GM12865 (cell line): ENCODE data around the gene TSPAN14.
"Not testable (repeated sequence)": the region's sequence is repeated elsewhere in the genome, so short reads cannot be mapped to it uniquely, and the experiment has no call there.

Experiments used
- DNase-seq: peaks from one replicate; pipeline ENCODE4 v3.0.0; 2010; ENCODE audit warnings: low read depth
- H3K4me3 ChIP-seq: 2 replicates; pipeline ENCODE4 v1.5.1; 2011; ENCODE audit warnings: mild to moderate bottlenecking, low read depth, low read length, control low read depth
- TF ChIP-seq, protein P1 (sequence below): IDR thresholded peaks from 2 replicates; pipeline ENCODE4 v1.5.1; 2011; ENCODE audit warnings: low read length, control low read depth, low read depth, inconsistent platforms; ENCODE audit not compliant: insufficient read depth; ENCODE audit errors: missing control alignments

The TSPAN14 gene

DNA sequence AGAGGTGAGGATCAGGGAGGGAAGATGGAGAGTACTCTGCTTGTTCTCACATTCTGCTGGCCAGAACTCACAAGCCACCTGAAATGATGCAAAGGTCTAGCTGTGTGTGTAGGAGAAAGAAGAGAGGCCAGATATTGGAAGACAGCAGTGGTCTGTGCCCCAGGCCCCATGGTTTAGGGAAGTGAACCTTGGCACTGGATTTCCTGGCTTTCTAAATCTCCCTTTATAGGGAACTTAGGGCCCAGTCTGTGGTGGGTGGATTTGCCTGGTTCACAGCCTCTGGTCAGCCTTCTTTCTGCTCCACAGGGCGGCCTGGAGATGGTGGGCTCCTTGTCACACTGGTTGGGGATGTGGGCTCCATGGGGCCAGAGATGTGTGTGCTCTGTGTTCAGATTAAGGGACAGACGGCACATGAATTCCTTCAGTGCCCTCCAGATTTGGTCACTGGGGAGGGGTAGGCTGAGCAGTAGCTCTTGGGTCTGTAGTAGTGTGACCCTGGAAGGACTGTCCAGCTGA lies 74.1 kb downstream of the TSPAN14 start:
- no peak overlapping the region for H3K4me3 ChIP-seq
- TF ChIP-seq, protein P1, sequence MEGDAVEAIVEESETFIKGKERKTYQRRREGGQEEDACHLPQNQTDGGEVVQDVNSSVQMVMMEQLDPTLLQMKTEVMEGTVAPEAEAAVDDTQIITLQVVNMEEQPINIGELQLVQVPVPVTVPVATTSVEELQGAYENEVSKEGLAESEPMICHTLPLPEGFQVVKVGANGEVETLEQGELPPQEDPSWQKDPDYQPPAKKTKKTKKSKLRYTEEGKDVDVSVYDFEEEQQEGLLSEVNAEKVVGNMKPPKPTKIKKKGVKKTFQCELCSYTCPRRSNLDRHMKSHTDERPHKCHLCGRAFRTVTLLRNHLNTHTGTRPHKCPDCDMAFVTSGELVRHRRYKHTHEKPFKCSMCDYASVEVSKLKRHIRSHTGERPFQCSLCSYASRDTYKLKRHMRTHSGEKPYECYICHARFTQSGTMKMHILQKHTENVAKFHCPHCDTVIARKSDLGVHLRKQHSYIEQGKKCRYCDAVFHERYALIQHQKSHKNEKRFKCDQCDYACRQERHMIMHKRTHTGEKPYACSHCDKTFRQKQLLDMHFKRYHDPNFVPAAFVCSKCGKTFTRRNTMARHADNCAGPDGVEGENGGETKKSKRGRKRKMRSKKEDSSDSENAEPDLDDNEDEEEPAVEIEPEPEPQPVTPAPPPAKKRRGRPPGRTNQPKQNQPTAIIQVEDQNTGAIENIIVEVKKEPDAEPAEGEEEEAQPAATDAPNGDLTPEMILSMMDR, result no peak
- DNase-seq, result no peak

DNA sequence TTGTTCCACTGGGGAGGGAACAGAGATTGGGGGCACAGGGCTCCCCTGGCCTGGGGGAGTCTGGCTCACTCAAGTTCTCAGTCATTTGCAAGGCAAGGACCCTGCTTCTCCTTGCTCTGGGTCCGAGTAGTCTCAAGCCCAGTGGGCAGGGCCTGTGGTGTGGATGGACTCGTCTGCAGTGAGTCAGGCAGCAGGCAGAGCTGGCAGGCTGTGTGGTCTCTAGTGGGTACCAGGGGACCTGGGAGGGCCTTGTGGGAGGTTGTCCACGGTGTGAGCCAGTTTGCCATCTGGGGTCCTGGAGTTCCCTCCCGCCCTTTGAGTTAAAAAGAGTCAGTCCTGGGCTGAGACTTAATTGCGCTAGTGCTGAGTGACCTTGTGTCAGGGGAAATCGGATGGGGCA lies 74.8 kb downstream of the TSPAN14 start:
- DNase-seq, result no peak
- TF ChIP-seq, protein P1, result no peak
- no peak overlapping the region for H3K4me3 ChIP-seq

DNA sequence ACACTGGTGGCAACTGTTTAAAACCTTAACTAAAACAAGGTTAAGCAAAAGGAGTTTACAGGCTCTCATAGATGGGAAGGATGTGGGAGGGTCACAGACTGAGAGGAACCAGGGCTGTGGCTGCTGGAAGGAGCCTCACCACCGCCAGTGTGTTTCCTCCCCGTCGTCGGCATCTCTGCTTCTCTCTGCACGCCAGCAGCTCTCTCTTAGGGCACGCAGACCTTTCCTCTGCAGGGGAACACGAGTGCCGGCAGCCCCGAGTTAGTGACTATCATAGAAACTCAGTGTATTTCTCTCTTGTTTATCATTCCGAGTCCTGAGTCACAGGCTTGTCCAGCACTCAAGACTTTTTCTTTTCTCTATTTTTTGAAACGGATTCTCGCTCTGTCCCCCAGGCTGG lies 75.5 kb downstream of the TSPAN14 start:
- H3K4me3 ChIP-seq, result no peak overlapping the region
- TF ChIP-seq, protein P1, result no peak
- no peak for DNase-seq

DNA sequence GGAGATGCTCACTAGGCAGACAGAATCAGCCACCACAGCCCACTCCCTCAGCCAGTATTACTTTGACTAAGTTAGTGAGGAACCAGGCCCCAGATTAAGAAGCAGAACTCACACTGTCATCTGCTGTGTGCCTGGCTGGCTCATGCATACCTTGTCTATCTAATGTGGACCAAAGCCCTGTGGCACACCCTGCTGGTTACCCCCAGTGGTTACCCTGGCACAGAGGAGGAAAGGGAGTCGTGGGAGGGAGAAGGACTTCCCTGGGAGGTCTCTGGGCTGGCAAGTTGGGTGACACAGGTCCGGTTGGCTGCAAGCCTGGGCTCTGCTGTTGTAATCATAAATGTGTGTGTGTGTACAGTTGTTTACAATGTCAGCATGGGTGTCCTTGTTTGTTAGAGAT lies 76.1 kb downstream of the TSPAN14 start:
- no peak overlapping the region for H3K4me3 ChIP-seq
- peak; percentile 32 for DNase-seq
- TF ChIP-seq, protein P1, result no peak

DNA sequence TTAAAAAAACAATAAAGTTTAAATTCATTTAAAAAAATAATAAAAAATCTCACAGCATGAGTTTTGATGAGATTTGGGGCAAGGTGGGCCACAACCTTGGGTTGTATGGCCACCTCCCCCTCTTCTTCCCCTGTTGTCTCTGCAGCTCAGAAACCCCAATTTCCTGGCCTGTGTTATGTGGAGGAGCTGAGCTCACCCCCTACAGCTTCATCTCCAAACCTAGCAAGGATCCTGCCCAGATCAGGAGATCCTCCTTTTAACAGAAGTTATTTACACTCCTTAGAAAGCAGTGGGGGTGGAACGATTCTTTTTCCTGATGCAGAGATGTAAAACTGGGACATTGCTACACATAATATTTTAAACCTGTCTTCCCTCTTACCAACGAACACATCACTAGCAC lies 76.7 kb downstream of the TSPAN14 start:
- TF ChIP-seq, protein P1, result no peak
- no peak overlapping the region for H3K4me3 ChIP-seq
- no peak for DNase-seq

DNA sequence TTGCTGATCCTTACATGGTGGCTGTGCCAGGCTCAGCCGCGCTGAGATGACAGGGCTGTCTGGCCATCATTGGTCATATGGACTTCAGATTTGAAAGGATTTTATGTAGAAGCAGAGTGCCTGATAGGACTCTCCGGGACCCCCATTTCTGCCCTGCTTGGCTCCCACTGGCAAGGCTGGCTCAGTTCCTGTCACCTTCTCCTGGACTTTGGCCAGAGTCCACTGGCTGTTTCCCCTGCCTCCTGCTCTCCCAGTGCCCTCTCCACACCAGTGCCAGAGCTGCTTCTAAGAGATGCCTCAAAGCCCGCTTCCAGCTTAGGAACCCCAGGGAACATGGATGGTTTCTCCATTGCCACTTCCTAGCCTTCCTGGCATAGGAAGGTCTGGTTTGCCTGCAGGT lies 78.5 kb downstream of the TSPAN14 start:
- no peak overlapping the region for H3K4me3 ChIP-seq
- TF ChIP-seq, protein P1, result no peak
- no peak for DNase-seq

DNA sequence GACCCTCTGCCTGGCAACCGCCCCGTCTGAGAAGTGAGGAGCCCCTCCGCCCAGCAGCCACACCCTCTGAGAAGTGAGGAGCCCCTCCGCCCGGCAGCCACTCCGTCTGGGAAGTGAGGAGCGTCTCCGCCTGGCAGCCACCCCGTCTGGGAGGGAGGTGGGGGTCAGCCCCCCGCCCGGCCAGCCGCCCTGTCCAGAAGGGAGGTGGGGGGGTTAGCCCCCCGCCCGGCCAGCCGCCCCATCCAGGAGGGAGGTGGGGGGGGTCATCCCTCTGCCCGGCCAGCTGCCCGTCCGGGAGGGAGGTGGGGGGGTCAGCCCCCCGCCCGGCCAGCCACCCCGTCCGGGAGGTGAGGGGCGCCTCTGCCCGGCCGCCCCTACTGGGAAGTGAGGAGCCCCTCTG lies 79.9 kb downstream of the TSPAN14 start:
- DNase-seq, result not testable (repeated sequence)

DNA sequence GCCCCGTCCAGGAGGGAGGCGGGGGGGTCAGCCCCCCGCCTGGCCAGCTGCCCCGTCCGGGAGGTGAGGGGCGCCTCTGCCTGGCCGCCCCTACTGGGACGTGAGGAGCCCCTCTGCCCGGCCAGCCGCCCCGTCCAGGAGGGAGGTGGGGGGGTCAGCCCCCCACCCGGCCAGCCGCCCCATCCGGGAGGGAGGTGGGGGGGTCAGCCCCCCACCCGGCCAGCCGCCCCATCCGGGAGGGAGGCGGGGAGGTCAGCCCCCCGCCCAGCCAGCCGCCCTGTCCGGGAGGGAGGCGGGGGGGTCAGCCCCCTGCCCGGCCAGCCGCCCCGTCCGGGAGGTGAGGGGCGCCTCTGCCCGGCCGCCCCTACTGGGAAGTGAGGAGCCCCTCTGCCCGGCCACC lies 80.5 kb downstream of the TSPAN14 start:
- not testable (repeated sequence) for DNase-seq

More for the DNA sequence above, 79.9 kb downstream of the TSPAN14 start:
- not testable (repeated sequence) for H3K4me3 ChIP-seq

More for the DNA sequence above, 80.5 kb downstream of the TSPAN14 start:
- H3K4me3 ChIP-seq, result not testable (repeated sequence)
